ENCODE results near the gene PITPNB.

DNA sequence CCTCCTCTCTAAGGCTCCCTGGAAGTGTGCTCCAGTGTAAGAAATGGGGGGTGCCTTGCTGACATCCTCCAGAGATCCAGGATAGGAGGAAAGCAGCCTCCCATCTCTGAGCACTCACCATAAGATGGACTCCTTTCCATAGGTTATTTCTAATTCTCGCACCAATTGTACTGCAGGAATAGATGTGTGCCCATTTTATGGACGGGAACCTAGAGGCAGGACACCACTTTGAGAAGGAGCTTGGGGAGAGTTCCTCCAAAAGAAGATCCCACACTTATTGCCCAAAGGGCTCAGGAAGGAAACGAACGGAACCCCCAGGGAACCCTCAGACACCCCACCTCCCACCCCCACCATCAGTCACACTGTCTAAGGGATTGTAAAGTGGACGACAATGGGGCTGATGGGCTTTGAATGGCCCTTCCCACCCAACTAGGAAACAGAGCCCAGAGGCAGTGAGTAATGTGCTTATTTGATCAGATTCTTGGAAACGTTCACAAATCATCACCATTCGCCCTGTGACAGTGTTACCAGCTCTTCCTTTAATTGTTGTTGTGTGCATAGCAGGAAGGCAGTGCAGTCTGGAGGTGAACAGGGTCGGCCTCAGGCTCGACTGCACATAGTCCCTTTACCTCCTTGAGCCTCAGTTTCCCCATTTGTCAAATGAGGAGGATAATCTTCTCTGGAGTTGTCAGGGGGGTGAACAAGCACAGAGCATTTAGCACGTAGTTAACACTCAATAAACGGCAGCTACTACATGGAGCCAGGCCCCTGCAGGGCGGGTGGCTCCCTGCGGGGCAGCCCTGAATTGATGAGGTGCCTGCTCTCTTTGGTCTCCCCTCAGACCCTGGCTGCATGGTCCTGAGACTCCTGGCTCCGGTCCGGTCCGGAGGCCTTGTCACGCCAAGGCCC lies 109.1 kb downstream of the PITPNB start:
- TF ChIP-seq, protein P1, sequence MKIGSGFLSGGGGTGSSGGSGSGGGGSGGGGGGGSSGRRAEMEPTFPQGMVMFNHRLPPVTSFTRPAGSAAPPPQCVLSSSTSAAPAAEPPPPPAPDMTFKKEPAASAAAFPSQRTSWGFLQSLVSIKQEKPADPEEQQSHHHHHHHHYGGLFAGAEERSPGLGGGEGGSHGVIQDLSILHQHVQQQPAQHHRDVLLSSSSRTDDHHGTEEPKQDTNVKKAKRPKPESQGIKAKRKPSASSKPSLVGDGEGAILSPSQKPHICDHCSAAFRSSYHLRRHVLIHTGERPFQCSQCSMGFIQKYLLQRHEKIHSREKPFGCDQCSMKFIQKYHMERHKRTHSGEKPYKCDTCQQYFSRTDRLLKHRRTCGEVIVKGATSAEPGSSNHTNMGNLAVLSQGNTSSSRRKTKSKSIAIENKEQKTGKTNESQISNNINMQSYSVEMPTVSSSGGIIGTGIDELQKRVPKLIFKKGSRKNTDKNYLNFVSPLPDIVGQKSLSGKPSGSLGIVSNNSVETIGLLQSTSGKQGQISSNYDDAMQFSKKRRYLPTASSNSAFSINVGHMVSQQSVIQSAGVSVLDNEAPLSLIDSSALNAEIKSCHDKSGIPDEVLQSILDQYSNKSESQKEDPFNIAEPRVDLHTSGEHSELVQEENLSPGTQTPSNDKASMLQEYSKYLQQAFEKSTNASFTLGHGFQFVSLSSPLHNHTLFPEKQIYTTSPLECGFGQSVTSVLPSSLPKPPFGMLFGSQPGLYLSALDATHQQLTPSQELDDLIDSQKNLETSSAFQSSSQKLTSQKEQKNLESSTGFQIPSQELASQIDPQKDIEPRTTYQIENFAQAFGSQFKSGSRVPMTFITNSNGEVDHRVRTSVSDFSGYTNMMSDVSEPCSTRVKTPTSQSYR (CRISPR knock-in tag; IDR thresholded peaks at IDR 0.05) = no peak
- no peak for TF ChIP-seq ZNF121 (CRISPR knock-in tag; IDR thresholded peaks at IDR 0.05)
- TF ChIP-seq, protein P2, sequence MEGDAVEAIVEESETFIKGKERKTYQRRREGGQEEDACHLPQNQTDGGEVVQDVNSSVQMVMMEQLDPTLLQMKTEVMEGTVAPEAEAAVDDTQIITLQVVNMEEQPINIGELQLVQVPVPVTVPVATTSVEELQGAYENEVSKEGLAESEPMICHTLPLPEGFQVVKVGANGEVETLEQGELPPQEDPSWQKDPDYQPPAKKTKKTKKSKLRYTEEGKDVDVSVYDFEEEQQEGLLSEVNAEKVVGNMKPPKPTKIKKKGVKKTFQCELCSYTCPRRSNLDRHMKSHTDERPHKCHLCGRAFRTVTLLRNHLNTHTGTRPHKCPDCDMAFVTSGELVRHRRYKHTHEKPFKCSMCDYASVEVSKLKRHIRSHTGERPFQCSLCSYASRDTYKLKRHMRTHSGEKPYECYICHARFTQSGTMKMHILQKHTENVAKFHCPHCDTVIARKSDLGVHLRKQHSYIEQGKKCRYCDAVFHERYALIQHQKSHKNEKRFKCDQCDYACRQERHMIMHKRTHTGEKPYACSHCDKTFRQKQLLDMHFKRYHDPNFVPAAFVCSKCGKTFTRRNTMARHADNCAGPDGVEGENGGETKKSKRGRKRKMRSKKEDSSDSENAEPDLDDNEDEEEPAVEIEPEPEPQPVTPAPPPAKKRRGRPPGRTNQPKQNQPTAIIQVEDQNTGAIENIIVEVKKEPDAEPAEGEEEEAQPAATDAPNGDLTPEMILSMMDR (IDR thresholded peaks at IDR 0.05) = no peak
- TF ChIP-seq FOXP1 (CRISPR knock-in tag; IDR thresholded peaks at IDR 0.05; ENCODE audit: borderline replicate concordance) = no peak
- no peak for TF ChIP-seq SP1 (CRISPR knock-in tag; conservative IDR thresholded peaks at IDR 0.05)

Measured in WTC11 (cell line).